Breast epithelium (tissue), 4 donors: ENCODE measurements around the gene ABHD6. TPM values are rescaled to one million over a fixed set of nuclear protein-coding genes. Genes with fewer than 3 reads are reported as not detected.
"Not testable (repeated sequence)": the region's sequence is repeated elsewhere in the genome, so short reads cannot be mapped to it uniquely, and the experiment has no call there.

Source experiments
- DNase-seq, 2 donors: peaks; one replicate each; pipeline ENCODE4 v3.0.0-alpha.2; 2019; ENCODE audit warnings: low spot score in 2 of 2
- H3K27ac ChIP-seq, 2 donors: fragments of 200-600 bp; sonication (generic) in 1 of 2; one replicate each; pipeline ENCODE4 v1.5.1; 2016 to 2019; ENCODE audit warnings: mild to moderate bottlenecking in 1 of 2
- H3K27me3 ChIP-seq, 2 donors: fragments of 200-600 bp; sonication (generic) in 1 of 2; one replicate each; pipeline versions ENCODE4 v1.5.1 to v1.6.0; 2017 to 2019; ENCODE audit warnings: control low read depth in 1 of 2, mild to moderate bottlenecking in 1 of 2
- H3K36me3 ChIP-seq: fragments of 200-600 bp; one replicate; pipeline ENCODE4 v1.5.1; 2019
- H3K4me1 ChIP-seq, 2 donors: fragments of 200-600 bp; sonication (generic); one replicate each; pipeline ENCODE4 v1.5.1; 2016 to 2019; ENCODE audit warnings: control low read depth in 1 of 2
- H3K4me3 ChIP-seq, 3 donors: fragments of 200-600 bp; sonication (generic); 1 replicate in 2 of 3; 2 replicates in 1 of 3; pipeline ENCODE4 v1.5.1; 2016 to 2019; ENCODE audit warnings: mild to moderate bottlenecking in 3 of 3, moderate library complexity in 2 of 3
- H3K9me3 ChIP-seq, 2 donors: fragments of 200-600 bp; sonication (generic) in 1 of 2; one replicate each; pipeline ENCODE4 v1.5.1; 2016 to 2019; ENCODE audit warnings: control low read depth in 1 of 2
- POLR2A ChIP-seq: fragments of 450-650 bp; IDR thresholded peaks from one replicate; pipeline ENCODE4 v1.6.1; 2016; ENCODE audit warnings: antibody characterized with exemption, mild to moderate bottlenecking, moderate library complexity
- POLR2AphosphoS5 ChIP-seq, 3 donors: sonication (generic); formaldehyde crosslinking; IDR thresholded peaks; one replicate each; pipeline ENCODE4 v1.6.1; 2017; ENCODE audit warnings: antibody characterized with exemption in 3 of 3
- intact Hi-C: fragments of 100-400 bp; cut with DNase I; formaldehyde crosslinking; loops from one replicate; pipeline ENCODE4 v1.15.1; 2023; ENCODE audit warnings: low total_unique reads
- total RNA-seq, 3 donors: library from RNA; depleted of rRNA; stranded (reverse); fragments of >200 nt; gene quantifications; one replicate each; pipeline ENCODE4 v1.1.0, GENCODE V29; 2016
- TF ChIP-seq, protein P1 (sequence below), 3 donors: fragments of 450-650 bp; IDR thresholded peaks; one replicate each; pipeline ENCODE4 v1.5.1; 2016 to 2017; ENCODE audit warnings: antibody characterized with exemption in 3 of 3, mild to moderate bottlenecking in 3 of 3, moderate library complexity in 3 of 3

ABHD6 gene
- total RNA-seq, 3 donors from 2014 or later = 10.2 to 22.2 (median 13.4) TPM

DNA sequence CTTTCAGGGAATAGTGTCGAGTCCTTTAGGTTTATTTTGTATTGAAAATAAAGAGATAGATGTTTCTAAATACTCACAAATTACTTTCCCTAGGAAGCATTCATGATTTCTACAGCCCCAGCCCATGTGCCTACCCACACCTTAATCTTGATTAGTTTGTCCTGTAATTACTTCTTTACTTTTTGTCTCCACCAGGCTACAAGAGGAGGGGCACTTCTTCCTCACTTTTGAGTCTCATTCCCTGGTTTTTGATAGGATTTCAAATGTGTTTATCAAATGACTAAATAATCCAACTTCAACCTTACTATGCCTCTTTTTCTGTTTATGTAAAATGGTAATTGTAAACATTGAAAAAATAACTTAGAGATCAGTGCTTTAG, 96.9 kb downstream of the ABHD6 start:
- TF ChIP-seq, protein P1, sequence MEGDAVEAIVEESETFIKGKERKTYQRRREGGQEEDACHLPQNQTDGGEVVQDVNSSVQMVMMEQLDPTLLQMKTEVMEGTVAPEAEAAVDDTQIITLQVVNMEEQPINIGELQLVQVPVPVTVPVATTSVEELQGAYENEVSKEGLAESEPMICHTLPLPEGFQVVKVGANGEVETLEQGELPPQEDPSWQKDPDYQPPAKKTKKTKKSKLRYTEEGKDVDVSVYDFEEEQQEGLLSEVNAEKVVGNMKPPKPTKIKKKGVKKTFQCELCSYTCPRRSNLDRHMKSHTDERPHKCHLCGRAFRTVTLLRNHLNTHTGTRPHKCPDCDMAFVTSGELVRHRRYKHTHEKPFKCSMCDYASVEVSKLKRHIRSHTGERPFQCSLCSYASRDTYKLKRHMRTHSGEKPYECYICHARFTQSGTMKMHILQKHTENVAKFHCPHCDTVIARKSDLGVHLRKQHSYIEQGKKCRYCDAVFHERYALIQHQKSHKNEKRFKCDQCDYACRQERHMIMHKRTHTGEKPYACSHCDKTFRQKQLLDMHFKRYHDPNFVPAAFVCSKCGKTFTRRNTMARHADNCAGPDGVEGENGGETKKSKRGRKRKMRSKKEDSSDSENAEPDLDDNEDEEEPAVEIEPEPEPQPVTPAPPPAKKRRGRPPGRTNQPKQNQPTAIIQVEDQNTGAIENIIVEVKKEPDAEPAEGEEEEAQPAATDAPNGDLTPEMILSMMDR (IDR thresholded peaks at IDR 0.05) = no peak
- TF ChIP-seq POLR2A = no peak
- TF ChIP-seq POLR2AphosphoS5 (IDR thresholded peaks at IDR 0.05) = no peak
- DNase-seq = no peak
- Histone ChIP-seq H3K4me3 (peak overlapping the region in 2 of 3 donors; percentile 85 to 91), H3K27ac (no peak overlapping the region), H3K9me3 (no peaks in the 10 kb centered on the region), H3K4me1 (peaks cover 0 to 7% of the 10 kb centered on the region in 2 donors), H3K27me3 (no peaks in the 10 kb centered on the region), H3K36me3 (no peaks in the 10 kb centered on the region)
- intact Hi-C loops = loop anchor here (5.0 kb wide), 1 partner anchor 78 kb away; no protein-coding TSS in a partner anchor

DNA sequence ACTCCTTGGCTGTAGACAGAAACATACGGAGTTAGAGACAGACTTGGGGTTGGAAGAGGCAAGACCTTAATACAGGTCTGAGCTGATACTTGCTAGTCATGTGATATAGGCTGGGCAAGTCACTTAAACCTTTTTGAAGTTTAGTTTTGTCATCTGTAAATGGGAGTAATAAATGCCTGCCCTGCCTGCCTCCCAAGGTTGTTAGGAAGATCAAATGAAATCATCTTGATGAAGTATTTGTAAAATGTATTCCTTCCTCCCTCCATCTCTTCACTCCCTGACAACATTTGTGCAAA, 98.0 kb downstream of the ABHD6 start:
- H3K9me3 ChIP-seq = no peaks in the 10 kb centered on the region
- peak overlapping the region; percentile 11 to 62 for H3K27ac ChIP-seq
- no peak for TF ChIP-seq POLR2AphosphoS5 (IDR thresholded peaks at IDR 0.05)
- TF ChIP-seq POLR2A = no peak
- TF ChIP-seq, protein P1 (IDR thresholded peaks at IDR 0.05) = no peak
- intact Hi-C loops = no loop called here
- H3K27me3 ChIP-seq = no peaks in the 10 kb centered on the region
- H3K4me1 ChIP-seq = peaks cover 0 to 7% of the 10 kb centered on the region in 2 donors
- H3K4me3 ChIP-seq = peak overlapping the region in 1 of 3 donors; percentile 91
- H3K36me3 ChIP-seq = no peaks in the 10 kb centered on the region
- DNase-seq = no peak

DNA sequence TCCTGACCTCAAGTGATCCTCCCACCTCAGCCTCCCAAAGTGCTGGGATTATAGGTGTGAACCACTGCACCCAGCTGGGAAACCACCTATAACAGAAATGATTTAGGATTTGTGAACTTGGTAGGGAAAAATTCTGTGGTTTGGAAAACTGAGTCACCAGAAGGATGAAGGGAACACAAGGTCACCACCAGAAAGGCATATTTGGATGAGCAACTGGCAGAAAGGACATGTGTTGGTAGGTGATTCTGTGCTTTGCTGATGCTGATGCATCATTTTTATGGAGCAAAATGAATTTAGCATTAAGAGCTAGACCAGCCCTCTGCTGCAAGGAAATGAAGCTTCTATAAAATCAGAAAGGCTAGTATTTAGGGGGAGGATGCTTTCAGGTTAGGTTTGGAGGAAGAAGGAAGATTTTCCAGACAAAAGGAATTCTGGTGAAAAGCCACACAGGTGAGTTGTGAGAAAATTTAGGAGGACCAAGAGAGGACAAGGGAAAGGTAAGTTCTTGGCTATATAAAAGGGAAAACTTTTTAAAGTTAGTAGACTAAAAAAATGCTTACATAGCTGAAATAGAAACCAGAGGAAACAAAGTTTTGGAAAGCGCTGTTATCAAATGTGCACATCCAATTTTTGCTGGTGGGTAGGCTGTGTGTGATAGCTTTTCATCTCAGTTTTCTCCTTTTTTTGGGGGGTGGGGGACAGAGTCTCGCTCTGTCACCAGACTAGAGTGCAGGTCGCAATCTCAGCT, 98.7 kb downstream of the ABHD6 start:
- DNase-seq = no peak
- intact Hi-C loops = loop anchor here (2.0 kb wide), 1 partner anchor 28 kb away; no protein-coding TSS in a partner anchor
- H3K4me3 ChIP-seq = no peak overlapping the region
- no peaks in the 10 kb centered on the region for H3K36me3 ChIP-seq
- H3K4me1 ChIP-seq = peaks cover 0 to 7% of the 10 kb centered on the region in 2 donors
- no peak overlapping the region for H3K27ac ChIP-seq
- TF ChIP-seq, protein P1 (IDR thresholded peaks at IDR 0.05) = no peak
- TF ChIP-seq POLR2A = no peak
- no peak for TF ChIP-seq POLR2AphosphoS5 (IDR thresholded peaks at IDR 0.05)
- H3K9me3 ChIP-seq = no peaks in the 10 kb centered on the region
- no peaks in the 10 kb centered on the region for H3K27me3 ChIP-seq

DNA sequence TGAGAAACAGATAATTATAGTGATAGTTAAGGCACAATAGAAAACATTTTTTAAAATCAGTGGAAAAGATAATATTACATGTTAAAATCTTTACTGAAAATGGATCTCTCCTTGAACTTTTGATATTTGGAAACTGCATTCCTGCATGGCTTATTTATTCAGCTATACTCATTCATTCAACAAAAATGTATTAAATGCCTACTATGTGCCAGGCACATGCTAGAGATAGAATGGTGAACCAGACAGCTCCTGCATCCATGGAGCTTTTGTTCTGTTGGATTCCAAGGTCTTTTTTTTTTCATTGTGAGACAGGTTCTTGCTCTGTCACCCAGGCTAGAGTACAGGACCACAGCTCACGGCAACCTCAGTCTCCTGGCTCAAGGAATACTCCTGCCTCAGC, 99.6 kb downstream of the ABHD6 start:
- H3K36me3 ChIP-seq = no peaks in the 10 kb centered on the region
- no peak overlapping the region for H3K4me3 ChIP-seq
- H3K27me3 ChIP-seq = no peaks in the 10 kb centered on the region
- intact Hi-C loops = loop anchor here (2.0 kb wide), 1 partner anchor 28 kb away; no protein-coding TSS in a partner anchor
- no peak overlapping the region for H3K27ac ChIP-seq
- H3K9me3 ChIP-seq = no peaks in the 10 kb centered on the region
- TF ChIP-seq POLR2A (no peak), POLR2AphosphoS5 (IDR thresholded peaks at IDR 0.05) (no peak)
- TF ChIP-seq, protein P1 (IDR thresholded peaks at IDR 0.05) = no peak
- no peak for DNase-seq
- peaks cover 0 to 7% of the 10 kb centered on the region in 2 donors for H3K4me1 ChIP-seq

DNA sequence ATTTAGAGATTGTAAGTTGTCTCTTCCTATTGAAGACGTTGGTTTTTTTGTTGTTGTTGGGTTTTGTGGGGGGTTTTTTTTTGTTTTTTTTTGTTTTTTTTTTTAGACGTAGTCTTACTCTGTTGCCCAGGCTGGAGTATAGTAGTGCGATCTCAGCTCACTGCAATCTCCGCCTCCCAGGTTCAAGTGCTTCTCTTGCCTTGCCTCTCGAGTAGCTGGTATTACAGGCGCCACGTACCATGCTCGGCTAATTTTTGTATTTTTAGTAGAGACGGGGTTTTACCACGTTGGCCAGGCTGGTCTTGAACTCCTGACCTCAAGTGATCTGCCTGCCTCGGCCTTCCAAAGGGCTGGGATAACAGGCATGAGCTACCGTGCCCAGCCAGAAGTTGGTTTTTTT, 101.6 kb downstream of the ABHD6 start:
- H3K36me3 ChIP-seq, H3K27ac ChIP-seq, H3K27me3 ChIP-seq, intact Hi-C loops, DNase-seq, H3K4me1 ChIP-seq, H3K9me3 ChIP-seq, H3K4me3 ChIP-seq: not testable (repeated sequence)
